ENCODE data around the gene RAB10.

DNA sequence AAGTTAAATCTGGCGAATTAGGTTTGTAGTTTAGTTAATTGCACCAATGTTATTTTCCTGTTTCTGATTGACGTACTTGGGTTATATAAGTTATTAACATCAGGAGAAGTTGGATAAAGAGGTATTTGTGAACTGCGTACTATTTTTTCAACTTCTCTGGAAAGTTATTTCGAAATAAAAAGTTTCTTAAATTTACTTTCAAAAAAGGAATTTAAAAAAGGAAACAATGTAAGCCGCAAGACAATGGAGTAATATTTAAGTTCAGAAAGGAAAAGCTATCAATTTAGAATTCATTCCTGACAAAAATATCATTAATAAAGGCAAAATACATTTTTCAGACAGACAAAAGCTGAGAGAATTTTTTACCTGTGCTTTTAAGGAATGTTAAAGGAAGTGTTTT, 47.7 kb downstream of the RAB10 start:
- TF ChIP-seq, protein P1, sequence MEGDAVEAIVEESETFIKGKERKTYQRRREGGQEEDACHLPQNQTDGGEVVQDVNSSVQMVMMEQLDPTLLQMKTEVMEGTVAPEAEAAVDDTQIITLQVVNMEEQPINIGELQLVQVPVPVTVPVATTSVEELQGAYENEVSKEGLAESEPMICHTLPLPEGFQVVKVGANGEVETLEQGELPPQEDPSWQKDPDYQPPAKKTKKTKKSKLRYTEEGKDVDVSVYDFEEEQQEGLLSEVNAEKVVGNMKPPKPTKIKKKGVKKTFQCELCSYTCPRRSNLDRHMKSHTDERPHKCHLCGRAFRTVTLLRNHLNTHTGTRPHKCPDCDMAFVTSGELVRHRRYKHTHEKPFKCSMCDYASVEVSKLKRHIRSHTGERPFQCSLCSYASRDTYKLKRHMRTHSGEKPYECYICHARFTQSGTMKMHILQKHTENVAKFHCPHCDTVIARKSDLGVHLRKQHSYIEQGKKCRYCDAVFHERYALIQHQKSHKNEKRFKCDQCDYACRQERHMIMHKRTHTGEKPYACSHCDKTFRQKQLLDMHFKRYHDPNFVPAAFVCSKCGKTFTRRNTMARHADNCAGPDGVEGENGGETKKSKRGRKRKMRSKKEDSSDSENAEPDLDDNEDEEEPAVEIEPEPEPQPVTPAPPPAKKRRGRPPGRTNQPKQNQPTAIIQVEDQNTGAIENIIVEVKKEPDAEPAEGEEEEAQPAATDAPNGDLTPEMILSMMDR (IDR thresholded peaks at IDR 0.05): no peak
- TF ChIP-seq POLR2AphosphoS5 (IDR thresholded peaks at IDR 0.05) (no peak), POLR2A (IDR thresholded peaks at IDR 0.05) (no peak)

Measured in prostate gland (tissue), 2 donors.